ENCODE results near the gene PPP6R3. TPM values are rescaled to one million over a fixed set of nuclear protein-coding genes. Genes with fewer than 3 reads are reported as not detected.

PPP6R3 gene
- total RNA-seq, 1 experiment from 2014 or later, result 198 TPM

- no peak for DNase-seq (ENCODE audit: low spot score)
These were observed 28.1 kb downstream of the PPP6R3 start for GRCh38 chr11:68488623-68489022.

- DNase-seq (ENCODE audit: low spot score), result no peak
These were observed 34.7 kb downstream of the PPP6R3 start for GRCh38 chr11:68495220-68495729.

- no peak for DNase-seq (ENCODE audit: low spot score)
These were observed 35.3 kb downstream of the PPP6R3 start for GRCh38 chr11:68495872-68496271.

- DNase-seq (ENCODE audit: low spot score), result no peak
These were observed 37.2 kb downstream of the PPP6R3 start for GRCh38 chr11:68497761-68498160.

GRCh38 chr11:68498321-68498720 is 37.8 kb downstream of the PPP6R3 start:
- DNase-seq (ENCODE audit: low spot score), result no peak

- DNase-seq (ENCODE audit: low spot score), result no peak
These were observed 38.6 kb downstream of the PPP6R3 start for GRCh38 chr11:68498903-68499883.

GRCh38 chr11:68500206-68500605 is 39.7 kb downstream of the PPP6R3 start:
- no peak for DNase-seq (ENCODE audit: low spot score)

- no peak for DNase-seq (ENCODE audit: low spot score)
These were observed 41.3 kb downstream of the PPP6R3 start for GRCh38 chr11:68501813-68502212.

GRCh38 chr11:68503251-68503687 is 42.7 kb downstream of the PPP6R3 start:
- peak; percentile 19 for DNase-seq (ENCODE audit: low spot score)

GRCh38 chr11:68503792-68504191 is 43.2 kb downstream of the PPP6R3 start:
- DNase-seq (ENCODE audit: low spot score), result no peak

- DNase-seq (ENCODE audit: low spot score), result no peak
These were observed 44.0 kb downstream of the PPP6R3 start for GRCh38 chr11:68504432-68505066.

- no peak for DNase-seq (ENCODE audit: low spot score)
These were observed 45.0 kb downstream of the PPP6R3 start for GRCh38 chr11:68505596-68505995.

GRCh38 chr11:68506908-68507307 is 46.4 kb downstream of the PPP6R3 start:
- peak; percentile 45 for DNase-seq (ENCODE audit: low spot score)

- no peak for DNase-seq (ENCODE audit: low spot score)
These were observed 47.9 kb downstream of the PPP6R3 start for GRCh38 chr11:68508425-68508824.

GRCh38 chr11:68509066-68509465 is 48.5 kb downstream of the PPP6R3 start:
- no peak for DNase-seq (ENCODE audit: low spot score)

- DNase-seq (ENCODE audit: low spot score), result no peak
These were observed 53.5 kb downstream of the PPP6R3 start for GRCh38 chr11:68513930-68514487.

- no peak for DNase-seq (ENCODE audit: low spot score)
These were observed 56.7 kb downstream of the PPP6R3 start for GRCh38 chr11:68517121-68517741.

- no peak for DNase-seq (ENCODE audit: low spot score)
These were observed 57.6 kb downstream of the PPP6R3 start for GRCh38 chr11:68518191-68518590.

GRCh38 chr11:68521969-68522652 is 61.6 kb downstream of the PPP6R3 start:
- DNase-seq (ENCODE audit: low spot score), result no peak

GRCh38 chr11:68523033-68523432 is 62.5 kb downstream of the PPP6R3 start:
- DNase-seq (ENCODE audit: low spot score), result no peak

GRCh38 chr11:68523743-68524142 is 63.2 kb downstream of the PPP6R3 start:
- DNase-seq (ENCODE audit: low spot score), result no peak

Data from HT-29 (cell line).